GF-D8 (cell line): ENCODE data around the gene PTPN1.
A peak's percentile ranks its signal among the peaks of the same experiment; 100 is the strongest.
"Not testable (repeated sequence)": the region's sequence is repeated elsewhere in the genome, so short reads cannot be mapped to it uniquely, and the experiment has no call there.

Experiments used
- DNase-seq: peaks from one replicate; lab custom pipeline; 2025; lab: John Stamatoyannopoulos, UW

PTPN1 gene

DNA sequence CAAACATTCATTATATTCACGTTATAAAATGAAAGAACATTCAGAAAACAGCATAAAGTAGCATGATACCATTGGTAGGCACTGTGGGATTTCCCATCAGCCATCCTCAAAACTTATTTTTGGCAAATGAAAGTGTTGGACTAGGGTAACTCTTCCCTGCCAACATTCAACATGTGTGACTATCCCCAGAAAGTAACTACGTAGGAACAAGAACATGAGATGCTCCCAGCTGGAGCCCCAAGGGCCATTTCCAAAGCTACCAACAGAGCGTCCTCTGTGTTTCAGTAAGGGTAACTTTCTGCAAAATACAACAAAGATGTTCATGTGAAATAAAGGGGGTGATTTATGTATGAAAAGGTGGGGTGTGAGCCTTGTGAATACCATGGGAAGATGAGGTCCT lies 28.4 kb upstream of the PTPN1 start:
- DNase-seq, result no peak

DNA sequence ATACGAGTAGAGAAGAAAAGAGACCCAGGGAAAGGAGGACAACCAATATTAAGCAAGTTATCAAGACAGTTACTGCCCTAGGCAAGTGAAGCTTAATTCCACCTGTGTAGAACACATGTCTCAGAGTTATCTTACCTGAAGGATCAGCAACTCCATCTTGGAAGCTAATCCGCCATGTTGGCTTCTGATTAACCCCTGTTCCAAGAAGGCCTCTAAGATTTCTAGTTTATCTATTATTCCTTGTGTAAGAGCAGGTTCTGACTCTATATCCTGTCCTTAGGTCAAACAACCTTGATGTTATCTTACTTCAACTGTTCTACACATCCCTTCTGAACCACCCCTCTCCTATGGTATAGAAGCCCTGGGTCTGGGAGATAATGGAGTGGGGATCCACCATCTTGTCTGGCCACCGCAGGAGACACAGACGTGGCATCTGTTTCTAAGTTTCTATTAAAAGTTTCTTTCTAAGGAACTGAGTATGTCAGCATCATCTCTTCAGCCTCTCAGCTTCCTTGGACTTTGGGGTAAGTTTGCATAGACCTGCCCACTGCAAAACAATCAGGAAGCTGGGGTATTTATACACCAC lies 27.7 kb upstream of the PTPN1 start:
- DNase-seq, result no peak

DNA sequence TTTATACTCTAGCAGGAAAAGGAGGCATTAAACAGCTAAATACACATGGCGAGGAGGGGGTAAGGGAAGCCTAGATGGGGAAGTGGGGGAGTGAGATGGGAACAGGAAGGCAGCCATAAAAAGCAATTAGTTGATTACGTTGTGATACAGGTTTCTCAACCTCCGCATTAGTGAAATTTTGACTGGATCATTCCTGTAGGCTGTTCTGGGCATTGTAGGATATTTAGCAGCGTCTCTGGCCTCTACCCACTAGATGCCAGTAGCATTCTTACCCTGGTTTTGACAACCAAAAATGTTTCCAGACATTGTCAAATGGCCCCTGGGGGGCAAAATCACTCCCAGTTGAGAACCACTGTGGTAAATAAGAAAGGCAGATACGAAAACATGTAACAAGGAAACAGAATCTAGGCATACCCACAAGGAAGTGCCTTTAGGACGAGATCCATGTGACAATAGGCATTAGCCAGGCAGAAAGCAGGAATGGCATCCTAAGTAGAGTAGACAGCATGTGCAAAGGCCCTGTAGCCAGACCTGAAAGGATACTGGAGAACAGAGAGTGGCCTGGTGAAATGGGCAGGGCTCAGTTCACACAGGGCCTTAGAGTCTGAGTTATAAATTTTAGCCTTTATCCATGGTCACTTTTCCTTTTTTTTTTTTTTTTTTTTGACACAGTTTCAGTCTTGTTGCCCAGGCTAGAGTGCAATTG lies 25.8 kb upstream of the PTPN1 start:
- DNase-seq, result peak; percentile 61

DNA sequence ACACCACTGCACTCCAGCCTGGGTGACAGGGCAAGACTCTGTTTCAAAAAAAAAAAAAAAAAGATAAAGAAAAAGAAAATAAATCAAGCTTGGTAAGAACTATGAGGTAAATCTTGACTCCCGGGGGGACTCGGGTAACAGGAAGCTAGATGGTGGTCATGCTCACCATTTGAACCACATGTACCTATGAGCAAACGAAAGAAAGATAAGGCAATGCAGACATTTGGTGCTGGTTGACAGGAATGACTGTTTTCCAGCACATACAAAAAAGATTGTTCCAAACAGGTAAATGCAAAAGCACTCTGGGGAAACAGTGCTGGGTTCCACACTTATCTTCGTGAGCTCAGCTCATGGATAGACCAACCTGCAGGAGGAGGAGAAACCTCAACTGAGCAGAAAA lies 22.8 kb upstream of the PTPN1 start:
- no peak for DNase-seq

DNA sequence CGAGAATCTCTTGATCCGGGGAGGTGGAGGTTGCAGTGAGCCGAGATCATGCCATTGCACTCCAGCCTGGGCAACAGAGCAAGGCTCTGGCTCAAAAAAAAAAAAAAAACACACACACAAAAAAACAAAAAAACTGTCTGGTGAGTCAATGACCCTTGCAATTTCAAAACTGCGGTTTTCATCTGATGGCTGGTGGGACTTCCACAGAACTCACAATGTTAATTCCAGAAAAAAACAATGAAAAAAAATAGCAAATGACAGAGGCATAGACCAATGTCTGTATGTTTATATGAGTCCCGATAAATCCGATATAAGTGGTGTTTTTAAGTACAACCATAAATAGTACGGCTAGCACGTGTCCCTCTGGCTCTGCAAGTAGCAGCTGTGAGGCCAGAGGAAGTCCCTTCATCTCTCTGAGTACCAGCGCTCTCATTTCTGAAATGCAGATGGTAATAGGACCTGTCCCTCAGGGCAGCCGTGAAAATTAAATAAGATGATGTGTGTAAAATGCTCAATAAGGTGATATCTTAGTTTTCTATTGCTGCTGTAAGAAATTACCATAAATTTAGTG lies 21.9 kb upstream of the PTPN1 start:
- DNase-seq, result no peak

- no peak for DNase-seq
Observed at GRCh38 chr20:50491168-50491567, 19.0 kb upstream of the PTPN1 start.

- no peak for DNase-seq
Observed at GRCh38 chr20:50491926-50492634, 18.1 kb upstream of the PTPN1 start.

DNA sequence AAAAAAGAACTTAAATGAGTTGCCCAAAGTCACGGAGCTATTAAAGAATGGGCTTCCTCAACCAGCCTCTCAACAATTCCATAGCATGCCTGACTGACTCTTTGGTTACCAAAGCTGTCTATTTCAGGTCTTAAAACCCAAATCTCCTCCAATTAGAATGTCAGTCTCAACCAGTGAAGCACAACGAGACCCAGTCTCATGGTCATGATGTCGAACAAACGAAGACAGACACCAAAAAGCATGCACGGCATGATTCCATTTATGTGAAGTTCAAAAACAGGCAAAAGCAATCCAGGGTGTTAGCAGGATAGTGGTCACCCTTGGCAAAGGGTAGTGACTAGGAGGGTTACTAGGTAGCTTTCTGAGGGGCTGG lies 16.3 kb upstream of the PTPN1 start:
- DNase-seq, result no peak

DNA sequence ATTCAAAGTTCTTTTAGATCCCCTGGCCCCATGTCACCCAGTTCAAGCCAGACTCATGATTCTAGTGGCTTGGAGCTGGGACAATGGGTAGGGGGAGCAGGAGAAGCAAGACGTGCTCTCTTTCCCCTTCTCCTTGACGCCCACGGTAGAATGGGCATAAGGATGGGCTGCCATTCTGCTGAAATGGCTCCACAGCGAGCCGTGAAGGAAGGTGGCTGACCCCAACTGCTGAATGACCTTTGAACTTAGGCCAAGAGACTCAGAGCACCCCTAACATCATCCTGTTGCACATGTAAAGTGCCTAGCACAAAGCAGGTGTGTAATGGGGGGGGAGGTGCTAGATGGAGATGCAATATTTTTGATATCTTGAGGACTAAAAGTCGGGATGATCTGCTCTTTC lies 15.8 kb upstream of the PTPN1 start:
- no peak for DNase-seq

DNA sequence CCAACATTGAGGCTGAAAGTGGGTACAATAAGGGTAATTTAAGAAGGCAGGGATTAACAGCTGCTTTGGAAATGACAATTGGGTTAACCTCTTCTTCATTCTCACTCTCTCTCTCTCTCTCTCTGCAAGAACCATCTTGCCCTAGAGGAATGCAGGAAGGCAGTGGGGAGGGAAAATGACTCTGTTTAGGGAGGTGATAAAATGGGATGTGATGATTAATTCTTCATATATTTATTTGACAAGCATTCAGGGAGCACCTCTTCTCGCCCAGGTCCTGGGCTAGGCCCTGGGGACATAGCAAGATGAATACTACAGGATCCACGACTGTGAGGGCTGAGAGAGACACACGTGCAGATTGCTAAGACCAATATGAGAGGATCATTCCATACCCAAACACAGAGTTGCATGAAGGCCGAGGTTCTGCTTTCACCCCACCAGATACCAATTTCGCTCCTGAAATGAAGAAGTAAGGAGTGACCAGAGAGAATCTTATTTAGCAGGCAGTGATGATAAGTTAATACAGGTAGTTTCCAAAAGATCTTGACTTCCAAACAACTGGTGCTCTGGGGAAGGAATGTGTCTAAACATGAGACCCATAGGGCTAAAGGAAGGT lies 13.3 kb upstream of the PTPN1 start:
- DNase-seq, result no peak

DNA sequence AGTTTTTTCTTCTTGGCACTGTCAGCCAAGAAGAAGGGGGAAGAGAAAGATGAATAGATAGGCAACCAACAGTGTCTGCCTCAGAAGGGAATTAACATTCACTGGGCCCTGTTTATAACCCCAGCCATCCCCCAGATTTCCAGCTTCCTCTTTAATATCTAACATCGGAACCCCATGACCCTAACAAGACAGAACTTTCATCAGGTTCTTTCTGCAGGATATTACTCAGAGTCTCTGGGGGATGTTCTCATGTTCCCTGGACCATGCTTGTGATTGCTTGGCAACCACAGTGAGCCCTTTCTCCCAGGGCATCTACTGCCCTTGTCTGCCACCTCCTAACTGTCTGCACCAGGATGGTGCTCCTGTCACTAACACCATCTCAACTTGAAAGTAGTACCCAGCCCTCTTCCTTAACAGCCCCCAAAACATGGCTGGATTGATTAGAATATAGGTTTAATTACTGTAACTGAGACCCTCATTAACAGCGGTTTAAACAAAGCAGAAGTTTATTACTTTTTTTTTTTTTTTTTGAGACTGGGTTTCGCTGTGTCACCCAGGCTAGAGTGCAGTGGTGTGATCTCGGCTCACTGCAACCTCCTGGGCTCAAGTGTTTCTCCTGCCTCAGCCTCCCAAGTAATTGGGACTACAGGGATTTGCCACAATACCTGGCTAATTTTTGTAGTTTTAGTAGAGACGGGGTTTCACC lies 12.0 kb upstream of the PTPN1 start:
- DNase-seq, result no peak

DNA sequence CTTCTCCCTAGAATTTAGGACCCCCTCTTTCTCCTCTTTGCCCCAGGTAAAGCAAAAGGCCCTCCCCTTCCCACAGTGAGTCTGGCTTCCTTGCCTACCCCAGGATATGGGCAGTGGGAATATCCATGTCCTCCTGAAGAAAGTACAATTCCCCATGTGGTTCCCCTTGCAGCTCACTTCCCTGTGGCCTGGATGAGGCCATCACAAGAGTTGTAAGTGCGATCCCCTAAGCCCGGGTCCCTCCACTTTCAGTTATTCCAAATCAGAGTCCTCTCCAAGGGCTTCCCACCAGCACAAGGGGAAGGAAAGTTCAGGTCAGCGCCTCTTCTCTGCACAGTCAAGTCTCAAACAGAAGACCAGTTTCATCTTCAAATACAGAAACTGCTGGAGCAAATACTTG lies 10.2 kb upstream of the PTPN1 start:
- no peak for DNase-seq

DNA sequence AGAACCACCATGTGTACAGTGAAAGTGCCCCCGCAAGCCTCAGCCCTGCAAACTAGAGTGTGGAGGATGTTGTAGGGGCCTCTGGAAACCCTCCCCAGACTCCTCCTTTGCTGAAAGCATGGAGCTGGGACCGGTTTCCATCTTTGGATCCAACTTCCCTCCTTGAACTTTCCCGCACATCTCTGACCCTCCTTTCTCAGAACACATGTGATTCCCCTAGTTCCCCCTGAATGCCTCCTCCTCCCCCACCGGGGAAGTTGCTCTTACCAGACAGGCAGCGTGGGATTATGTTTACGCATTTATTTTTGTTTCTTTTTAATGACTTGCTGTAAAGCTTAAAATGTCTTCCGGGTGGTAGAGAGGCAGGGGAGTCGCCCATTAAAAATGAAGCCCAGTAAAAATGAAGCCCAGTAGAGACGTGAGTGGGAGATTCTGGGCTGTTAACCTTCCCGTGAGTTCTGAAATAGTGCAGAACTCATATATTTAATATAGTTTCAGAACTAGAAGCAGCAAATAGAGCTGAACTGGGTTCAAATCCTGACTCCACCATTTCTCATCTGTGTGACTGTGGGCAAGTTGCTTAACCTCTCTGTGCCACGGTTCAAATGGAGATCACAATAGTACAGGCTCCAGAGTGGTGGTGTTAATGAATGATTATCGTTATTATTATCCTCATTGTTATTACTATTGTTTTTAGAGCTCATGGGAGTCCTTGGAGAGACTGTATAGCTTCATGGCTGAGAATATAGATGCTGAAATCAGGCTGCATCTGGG lies 8.0 kb upstream of the PTPN1 start:
- DNase-seq, result no peak

DNA sequence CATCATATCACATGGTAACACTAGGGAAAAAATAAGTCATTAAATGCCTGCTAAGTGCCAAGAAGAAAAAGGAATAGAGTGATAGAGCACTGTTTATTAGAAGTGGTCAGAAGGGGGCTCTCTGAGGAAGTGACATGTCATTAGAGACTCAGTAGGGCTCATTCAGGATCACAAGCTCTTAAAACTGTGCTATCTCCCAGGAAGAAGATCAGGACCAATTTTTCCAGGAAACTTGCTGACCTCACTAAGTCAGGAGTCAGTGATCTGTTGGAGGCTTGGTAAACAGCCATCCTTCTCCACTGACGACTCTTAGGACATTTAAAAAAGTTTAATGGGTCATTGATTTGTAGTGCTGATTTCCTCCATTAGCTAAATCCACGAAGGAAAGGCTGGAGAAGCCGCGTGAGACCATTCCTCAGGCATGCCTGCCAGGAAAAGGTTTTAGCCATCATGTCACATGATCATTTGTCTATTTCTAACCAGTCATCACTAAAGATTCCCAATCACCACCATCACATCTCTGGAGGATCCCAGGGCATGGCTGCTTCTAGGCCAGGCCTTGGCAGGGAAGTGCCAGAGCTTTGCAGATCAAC lies 5.9 kb upstream of the PTPN1 start:
- no peak for DNase-seq

DNA sequence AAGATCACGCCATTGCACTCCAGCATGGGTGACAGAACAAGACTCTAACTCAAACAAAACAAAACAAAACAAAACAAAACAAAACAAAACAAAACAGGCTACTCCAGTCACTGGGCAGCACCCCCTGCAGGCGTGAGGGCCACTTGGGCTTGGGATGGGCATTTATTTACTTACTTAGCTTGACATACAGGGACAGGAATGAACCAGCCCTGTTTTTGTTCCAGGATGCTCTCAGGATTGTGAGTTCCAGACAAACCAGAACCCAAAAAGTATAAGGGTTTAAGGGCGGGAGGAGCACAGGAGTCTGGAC lies 4.0 kb upstream of the PTPN1 start:
- no peak for DNase-seq

- DNase-seq, result not testable (repeated sequence)
Observed at GRCh38 chr20:50507745-50508144, 2.4 kb upstream of the PTPN1 start.

GRCh38 chr20:50508171-50508755 lies 1.9 kb upstream of the PTPN1 start:
- no peak for DNase-seq

DNA sequence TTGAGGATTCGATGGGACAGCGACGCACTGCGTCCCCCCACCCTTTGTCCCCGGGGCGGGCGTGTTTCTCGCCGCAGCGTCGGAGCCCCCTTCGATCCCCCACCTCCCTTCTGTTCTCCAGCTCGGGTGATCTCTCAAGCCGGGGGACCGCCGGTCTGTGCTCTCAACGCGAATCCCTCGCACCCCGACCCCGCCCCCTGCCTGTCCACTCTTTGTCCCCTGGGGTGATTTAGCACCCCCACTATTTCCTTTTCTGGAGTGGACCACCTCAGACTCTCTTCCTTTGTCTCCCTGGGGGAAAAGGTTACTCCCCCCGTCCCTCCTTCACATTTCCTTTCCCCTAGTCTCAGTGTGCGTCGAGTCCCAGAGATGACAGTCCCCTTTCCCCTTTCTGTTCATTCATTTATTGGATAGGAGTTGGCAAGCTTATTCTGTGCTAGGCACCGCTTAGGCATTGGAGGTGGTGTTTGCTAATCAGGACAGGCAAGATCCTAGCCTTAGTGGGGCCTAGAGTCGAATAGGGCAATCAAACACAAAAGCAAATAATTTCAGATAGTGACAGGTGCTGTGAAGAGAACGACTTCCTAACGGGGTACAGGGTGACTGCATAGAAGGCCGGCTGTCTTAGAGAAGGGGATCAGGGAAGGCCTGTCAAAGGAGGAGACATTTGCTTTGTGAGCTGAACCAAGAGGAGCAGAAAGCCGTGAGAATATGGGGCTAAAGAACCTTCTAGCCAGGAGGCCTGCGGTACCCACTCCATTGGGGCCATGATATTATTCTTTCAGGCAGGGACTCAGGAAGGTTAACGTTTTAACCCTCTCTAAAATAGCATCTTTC lies 741 bp downstream of the PTPN1 start:
- DNase-seq, result no peak

DNA sequence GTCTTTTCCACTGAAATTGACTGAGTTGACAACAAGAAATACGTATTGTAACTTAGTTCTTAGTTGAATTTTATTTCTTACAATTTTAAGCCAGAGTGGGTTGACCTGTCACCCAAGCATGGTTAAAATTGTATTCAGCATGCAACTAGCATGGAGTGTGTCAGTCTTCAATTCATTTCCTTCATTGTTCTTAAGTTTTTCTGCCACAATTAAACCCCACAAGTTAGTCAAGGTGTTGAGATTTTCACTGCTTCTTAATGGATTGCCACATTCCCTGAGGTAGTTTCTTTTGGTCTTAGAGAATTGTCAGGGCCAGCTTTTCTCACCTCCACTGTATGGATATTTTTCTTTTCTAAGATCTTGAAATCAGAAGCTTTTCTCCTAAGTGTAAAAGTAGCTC lies 2.1 kb downstream of the PTPN1 start:
- no peak for DNase-seq
